Stimulated activated CD4-positive, alpha-beta T cell treated with anti-CD3 and anti-CD28 coated beads, Interleukin-12 subunit alpha, Interleukin-12 subunit beta, amount 100 ng/mL, for 24 hours (primary cell): ENCODE data around the gene DDIAS.
"Not testable (repeated sequence)": the region's sequence is repeated elsewhere in the genome, so short reads cannot be mapped to it uniquely, and the experiment has no call there.

Experiments used
- DNase-seq, 2 experiments: peaks; one replicate each; pipeline ENCODE4 v3.0.0-alpha.2; 2020; ENCODE audit warnings: low read depth in 2 of 2

Gene DDIAS

DNA sequence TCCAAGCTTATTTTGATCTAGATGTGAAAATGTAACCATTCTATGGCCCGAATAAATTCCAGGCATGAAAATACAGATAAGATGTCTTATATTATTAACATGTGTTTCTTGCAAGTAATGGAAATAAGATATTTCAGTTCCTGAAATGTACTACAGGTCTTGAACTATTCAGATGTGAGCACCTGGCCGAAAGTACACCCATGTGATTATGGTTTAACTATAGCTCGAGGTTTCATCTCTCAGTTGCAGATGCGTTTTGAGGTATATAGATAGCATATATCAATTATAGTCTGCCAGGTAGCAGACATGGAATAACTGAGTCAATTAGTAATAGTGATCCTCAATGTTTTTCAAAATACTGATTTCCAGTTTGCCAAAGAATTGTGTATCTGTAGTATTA, 68.3 kb downstream of the DDIAS start:
- DNase-seq, result no peak

DNA sequence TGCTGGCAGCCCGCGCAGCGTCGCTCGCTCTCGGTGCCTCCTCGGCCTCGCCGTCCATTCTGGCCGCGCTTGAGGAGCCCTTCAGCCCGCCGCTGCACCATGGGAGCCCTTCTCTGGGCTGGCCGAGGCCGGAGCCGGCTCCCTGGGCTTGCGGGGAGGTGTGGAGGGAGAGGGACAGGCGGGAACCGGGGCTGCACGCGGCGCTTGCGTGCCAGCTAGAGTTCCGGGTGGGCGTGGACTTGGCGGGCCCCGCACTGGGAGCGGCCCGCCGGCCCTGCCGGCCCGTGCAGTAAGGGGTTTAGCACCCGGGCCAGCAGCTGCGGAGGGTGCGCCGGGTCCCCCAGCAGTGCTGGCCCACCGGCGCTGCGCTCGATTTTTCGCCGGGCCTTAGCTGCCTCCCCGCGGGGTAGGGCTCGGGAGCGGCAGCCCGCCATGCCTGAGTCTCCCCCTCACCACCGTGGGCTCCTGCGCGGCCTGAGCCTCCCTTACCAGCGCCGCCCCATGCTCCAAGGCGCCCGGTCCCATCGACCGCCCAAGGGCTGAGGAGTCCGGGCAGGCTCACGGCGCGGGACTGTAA, 69.1 kb downstream of the DDIAS start:
- not testable (repeated sequence) for DNase-seq

DNA sequence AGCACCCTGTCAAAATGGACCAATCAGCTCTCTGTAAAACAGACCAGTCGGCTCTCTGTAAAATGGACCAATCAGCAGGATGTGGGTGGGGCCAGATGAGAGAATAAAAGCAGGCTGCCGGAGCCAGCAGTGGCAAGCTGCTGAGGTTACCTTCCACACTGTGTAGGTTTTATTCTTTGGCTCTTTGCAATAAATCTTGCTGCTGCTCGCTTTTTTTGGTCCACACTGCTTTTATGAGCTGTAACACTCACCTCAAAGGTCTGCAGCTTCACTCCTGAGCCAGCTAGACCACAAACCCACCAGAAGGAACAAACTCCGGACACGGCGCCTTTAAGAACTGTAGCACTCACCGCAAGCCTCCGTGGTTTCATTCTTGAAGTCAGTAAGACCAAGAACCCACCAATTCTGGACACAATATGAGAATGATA, 70.0 kb downstream of the DDIAS start:
- peak in 1 of 2 experiments; percentile 23 for DNase-seq

DNA sequence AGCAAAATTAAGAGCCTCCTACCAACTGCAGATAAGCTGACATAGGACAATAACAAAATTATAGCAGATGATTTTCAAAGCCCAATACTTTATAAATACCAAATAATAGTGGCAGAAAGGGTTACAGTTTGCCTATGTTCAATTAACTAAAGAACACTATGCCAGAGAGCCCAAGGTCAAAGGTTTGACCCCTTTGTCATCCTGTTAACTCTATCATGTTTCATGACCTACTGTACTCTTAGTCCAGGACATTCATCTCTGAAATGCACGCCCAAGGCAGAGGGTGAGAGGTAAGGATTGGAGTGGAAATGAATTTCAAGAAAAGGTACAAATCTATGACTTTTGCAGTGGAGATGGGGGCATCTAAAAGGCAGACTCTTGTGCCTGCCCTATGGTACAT, 70.6 kb downstream of the DDIAS start:
- no peak for DNase-seq

DNA sequence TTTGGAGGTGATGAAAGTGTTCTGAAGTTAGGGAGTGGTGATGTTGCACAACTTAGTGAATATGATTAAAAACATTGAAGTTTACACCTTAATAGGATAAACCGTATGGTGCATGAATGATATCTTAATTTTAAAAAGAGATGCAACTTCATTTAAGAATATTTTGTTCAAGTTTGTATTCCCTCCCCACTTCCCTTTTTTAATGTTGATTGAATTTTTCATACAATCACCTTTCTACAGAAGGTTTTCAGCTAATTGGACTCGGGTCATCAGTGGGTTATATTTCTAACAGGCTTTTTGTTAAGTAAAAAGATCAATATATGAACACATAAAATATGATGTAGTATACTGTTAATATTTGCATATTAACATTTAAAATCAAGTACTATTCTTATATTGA, 72.6 kb downstream of the DDIAS start:
- no peak for DNase-seq

DNA sequence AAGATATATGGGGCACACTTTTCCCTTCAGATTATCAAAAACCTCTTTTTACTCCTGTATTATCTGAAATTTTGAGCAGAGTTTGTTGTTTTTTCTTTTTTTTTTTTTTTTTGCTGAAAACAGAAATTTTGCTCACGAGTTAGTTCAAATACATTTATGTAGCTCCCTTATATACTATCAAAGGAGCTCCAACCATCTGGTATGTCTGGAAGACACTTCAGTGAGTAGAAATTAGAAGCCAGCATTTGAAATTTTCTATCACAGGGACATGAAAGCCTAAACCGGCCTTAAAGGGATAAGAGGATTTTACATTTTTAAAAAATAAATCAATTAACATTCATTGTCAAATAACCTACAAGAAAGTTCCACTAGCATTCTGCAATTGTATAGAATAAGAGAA, 73.3 kb downstream of the DDIAS start:
- no peak for DNase-seq

DNA sequence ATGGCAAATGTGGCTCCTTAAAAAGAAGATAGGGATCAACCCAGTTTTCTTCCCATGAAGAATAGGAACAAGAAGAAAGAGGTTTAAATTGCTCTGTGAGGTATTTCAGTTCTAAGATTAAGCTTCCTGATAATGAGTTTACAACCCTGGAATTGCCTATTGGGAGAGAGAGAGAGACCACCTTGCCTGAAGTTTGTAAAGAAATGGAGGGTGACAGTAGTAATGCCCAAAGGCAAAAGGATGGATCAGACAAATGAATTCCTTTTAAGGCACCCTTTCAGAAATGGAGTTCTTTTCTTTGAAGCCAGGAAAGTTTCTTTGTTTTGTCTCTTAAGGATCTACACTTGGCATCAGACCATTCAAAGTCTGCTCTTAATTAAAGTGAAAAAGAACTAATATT, 74.3 kb downstream of the DDIAS start:
- no peak for DNase-seq

DNA sequence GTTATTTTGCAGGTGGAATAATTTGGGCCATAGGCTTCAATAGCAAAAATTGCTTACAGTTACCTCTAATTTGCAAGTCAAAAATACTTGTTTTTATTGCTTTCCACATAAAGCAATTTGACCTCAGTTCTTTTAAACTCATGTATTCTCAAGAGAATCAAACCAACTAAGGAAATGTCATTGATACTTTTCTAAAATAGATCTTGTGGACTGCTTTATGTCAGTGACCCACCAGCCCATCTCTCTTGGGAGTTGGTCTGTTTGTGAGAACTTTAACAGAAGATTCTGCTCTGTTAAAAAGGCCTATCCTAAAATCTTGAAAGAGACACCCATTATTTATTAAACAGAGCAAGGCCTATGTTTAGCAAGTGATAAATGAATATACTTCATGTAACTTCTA, 75.2 kb downstream of the DDIAS start:
- no peak for DNase-seq

DNA sequence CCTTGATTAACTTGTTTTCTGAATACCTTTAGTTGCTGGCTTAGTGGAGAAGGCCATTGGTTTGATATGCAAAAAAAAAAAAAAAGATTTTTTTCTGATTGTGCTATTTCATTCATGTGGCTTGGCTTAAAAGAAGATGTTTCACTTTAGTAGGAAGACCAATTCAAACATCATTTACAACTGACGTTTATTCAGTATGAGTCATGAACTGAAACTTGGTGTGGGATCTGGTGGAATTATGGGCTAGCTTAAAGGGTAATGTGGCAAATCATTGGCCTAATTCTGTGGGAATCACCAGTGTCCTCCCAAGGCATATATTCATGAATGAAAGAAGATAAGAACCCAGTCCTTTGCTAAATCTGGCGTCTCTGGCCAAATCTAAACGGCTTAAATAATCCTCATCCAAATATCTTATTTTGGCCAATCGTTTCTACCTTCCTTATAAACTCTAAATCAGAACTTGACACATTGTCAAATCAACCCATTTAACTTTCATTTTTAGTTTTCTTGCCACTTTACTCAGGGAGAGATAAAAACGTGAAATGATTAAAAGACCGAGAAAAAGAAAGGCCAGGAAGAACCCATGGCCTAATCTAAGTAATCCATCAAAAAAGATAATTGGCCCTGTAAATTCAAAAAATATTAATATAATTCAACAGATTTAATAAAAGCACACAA, 77.0 kb downstream of the DDIAS start:
- no peak for DNase-seq

DNA sequence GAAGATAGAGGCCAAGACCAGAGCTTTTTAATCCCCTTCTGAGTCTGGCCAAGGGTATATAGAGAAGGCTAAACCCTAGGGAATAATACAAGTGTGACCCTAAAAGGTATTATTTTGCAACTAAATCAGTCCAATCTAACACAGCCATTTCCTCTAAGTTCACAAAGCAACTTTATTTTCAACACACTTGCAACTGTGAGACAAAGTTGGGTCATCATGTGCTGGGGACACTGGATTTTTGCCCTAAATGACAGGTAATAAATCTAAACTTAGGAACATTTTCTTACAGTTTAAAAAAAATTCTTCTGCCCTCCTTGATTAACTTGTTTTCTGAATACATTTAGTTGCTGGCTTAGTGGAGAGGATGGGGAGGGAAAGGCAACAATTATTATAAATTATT, 78.3 kb downstream of the DDIAS start:
- DNase-seq, result no peak

DNA sequence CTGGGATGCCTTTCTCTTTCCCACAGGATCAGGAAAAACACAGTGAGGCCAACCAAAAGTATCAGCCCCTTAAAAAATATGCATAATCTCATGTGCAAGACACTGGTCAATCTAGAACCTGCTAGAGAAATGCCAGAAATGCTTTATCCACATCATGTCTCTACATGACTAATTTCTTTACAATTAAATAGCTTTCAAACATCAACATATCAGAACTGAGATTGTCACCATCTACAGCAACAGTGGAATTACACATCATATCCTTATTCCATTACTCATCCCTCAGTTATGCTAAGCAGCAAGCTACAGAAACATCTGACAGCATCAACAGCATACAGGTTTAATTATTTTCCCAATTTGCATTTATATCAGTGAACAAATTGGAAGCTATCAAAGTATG, 78.8 kb downstream of the DDIAS start:
- DNase-seq, result no peak

DNA sequence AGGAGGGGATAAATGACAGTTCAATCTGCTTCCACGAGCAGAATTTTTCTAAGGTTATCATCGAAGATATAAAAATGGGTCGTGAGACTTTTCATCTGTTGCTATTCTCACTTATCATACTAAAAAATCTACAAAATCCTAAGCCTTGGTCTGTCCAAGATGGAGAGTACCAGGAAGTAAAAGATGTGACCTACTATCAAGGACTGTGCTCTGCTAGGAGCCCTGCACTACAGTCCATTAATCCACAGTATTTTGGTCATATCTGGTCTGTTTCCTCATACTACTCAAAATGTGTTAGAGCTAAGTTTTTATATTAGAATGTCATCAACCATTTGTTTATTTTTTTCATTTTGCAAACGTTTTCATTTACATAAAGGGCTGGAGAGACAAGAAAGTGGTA, 79.4 kb downstream of the DDIAS start:
- no peak for DNase-seq

DNA sequence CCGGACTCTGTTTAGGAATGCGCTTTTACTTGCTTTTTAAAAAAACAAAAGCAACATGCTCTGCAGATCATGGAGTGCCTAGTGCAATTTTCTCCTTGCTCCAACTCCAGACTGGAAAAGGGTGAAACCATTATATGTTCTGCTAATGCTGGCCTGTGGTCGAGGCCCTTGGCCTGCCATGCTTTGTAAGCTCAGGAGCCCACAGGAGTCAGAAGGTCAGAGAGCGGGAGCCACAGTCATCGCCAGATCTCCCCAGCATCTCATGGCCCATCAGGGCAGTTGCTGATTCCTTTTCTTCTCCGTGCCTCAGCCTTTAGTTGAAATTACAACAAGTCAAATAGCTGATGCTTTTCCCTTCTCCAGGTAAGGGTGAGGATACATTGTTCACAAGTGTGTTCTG, 80.3 kb downstream of the DDIAS start:
- no peak for DNase-seq
